Type B pancreatic cell (in vitro differentiated cells): ENCODE measurements around the gene ZNF513. TPM values are rescaled to one million over a fixed set of nuclear protein-coding genes. Genes with fewer than 3 reads are reported as not detected.
"Not testable (repeated sequence)": the region's sequence is repeated elsewhere in the genome, so short reads cannot be mapped to it uniquely, and the experiment has no call there.

Source experiments
- DNase-seq: peaks from one replicate; pipeline ENCODE4 v3.0.0; 2021; ENCODE audit warnings: mixed read lengths; ENCODE audit not compliant: unreplicated experiment; ENCODE audit errors: extremely low spot score
- H3K27ac Mint-ChIP-seq: 2 replicates; pipeline ENCODE4 v1.8.0; 2021; ENCODE audit warnings: mild to moderate bottlenecking, mixed read lengths
- H3K27me3 Mint-ChIP-seq: 2 replicates; pipeline ENCODE4 v1.8.0; 2021; ENCODE audit warnings: mixed read lengths
- H3K36me3 Mint-ChIP-seq: 2 replicates; pipeline ENCODE4 v1.8.0; 2021; ENCODE audit warnings: mixed read lengths
- H3K4me1 Mint-ChIP-seq: one replicate; pipeline ENCODE4 v1.8.0; 2021; ENCODE audit warnings: mixed read lengths; ENCODE audit not compliant: unreplicated experiment
- H3K4me3 Mint-ChIP-seq: 2 replicates; pipeline ENCODE4 v1.8.0; 2021; ENCODE audit warnings: mild to moderate bottlenecking, mixed read lengths
- H3K9me3 Mint-ChIP-seq: 2 replicates; pipeline ENCODE4 v1.8.0; 2021; ENCODE audit warnings: mixed read lengths
- CTCF ChIP-seq: fragments of 200-600 bp; sonication (generic); conservative IDR thresholded peaks from 2 replicates; pipeline ENCODE4 v1.5.0; 2021; ENCODE audit warnings: antibody characterized with exemption, mild to moderate bottlenecking
- long read RNA-seq: library from polyadenylated mRNA; unstranded; transcript quantifications from one replicate; pipeline ENCODE4 v2.0.0, GENCODE V29; 2020
- total RNA-seq: library from RNA; stranded (reverse); gene quantifications from 2 replicates; pipeline ENCODE4 v1.2.1, GENCODE V29; 2021; ENCODE audit warnings: low replicate concordance

Gene ZNF513, protein sequence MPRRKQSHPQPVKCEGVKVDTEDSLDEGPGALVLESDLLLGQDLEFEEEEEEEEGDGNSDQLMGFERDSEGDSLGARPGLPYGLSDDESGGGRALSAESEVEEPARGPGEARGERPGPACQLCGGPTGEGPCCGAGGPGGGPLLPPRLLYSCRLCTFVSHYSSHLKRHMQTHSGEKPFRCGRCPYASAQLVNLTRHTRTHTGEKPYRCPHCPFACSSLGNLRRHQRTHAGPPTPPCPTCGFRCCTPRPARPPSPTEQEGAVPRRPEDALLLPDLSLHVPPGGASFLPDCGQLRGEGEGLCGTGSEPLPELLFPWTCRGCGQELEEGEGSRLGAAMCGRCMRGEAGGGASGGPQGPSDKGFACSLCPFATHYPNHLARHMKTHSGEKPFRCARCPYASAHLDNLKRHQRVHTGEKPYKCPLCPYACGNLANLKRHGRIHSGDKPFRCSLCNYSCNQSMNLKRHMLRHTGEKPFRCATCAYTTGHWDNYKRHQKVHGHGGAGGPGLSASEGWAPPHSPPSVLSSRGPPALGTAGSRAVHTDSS
- total RNA-seq: 25.3 and 25.9 TPM in 2 replicates
- long read RNA-seq: 0 reads

GRCh38 chr2:27380626-27381545 lies at the start of gene ZNF513:
Gene ZNF513, minus strand, starts transcription at chr2:27380734. Its CDS starts 208 bp downstream, at chr2:27380526.
- peaks cover 24% of the 10 kb centered on the region for H3K4me1 Mint-ChIP-seq
- H3K4me3 Mint-ChIP-seq: peak within 1 kb of the TSS; percentile 88
- no peaks in the 10 kb centered on the region for H3K27me3 Mint-ChIP-seq
- no peaks in the 10 kb centered on the region for H3K9me3 Mint-ChIP-seq
- H3K36me3 Mint-ChIP-seq: peaks cover 26% of the 10 kb centered on the region
- H3K27ac Mint-ChIP-seq: peak within 1 kb of the TSS; percentile 97
- no peak for TF ChIP-seq CTCF
- peak; percentile 96 for DNase-seq

- peak; percentile 86 for DNase-seq
- H3K27ac Mint-ChIP-seq: peak overlapping the region; percentile 91
- peaks cover 25% of the 10 kb centered on the region for H3K4me1 Mint-ChIP-seq
- H3K4me3 Mint-ChIP-seq: peak overlapping the region; percentile 98
- H3K9me3 Mint-ChIP-seq: no peaks in the 10 kb centered on the region
- no peak for TF ChIP-seq CTCF
- H3K27me3 Mint-ChIP-seq: no peaks in the 10 kb centered on the region
- peaks cover 6% of the 10 kb centered on the region for H3K36me3 Mint-ChIP-seq
These were observed 48.5 kb upstream of the ZNF513 start for GRCh38 chr2:27428978-27429541.

GRCh38 chr2:27428213-27428977 lies 47.9 kb upstream of the ZNF513 start, which contains the start of gene NRBP1:
Gene NRBP1, plus strand, starts transcription at chr2:27428631. Its CDS starts 4,643 bp downstream, at chr2:27433274.
- Mint-ChIP-seq H3K4me3 (peak within 1 kb of the TSS; percentile 98), H3K27me3 (no peaks in the 10 kb centered on the region), H3K9me3 (no peaks in the 10 kb centered on the region), H3K4me1 (peaks cover 25% of the 10 kb centered on the region), H3K36me3 (peaks cover 2% of the 10 kb centered on the region), H3K27ac (peak within 1 kb of the TSS; percentile 98)
- peak; percentile 13 for TF ChIP-seq CTCF
- peak; percentile 92 for DNase-seq

- H3K27me3 Mint-ChIP-seq: no peaks in the 10 kb centered on the region
- H3K4me1 Mint-ChIP-seq: peaks cover 25% of the 10 kb centered on the region
- DNase-seq: no peak
- H3K27ac Mint-ChIP-seq: peak overlapping the region; percentile 98
- no peak for TF ChIP-seq CTCF
- H3K9me3 Mint-ChIP-seq: no peaks in the 10 kb centered on the region
- no peaks in the 10 kb centered on the region for H3K36me3 Mint-ChIP-seq
- peak overlapping the region; percentile 96 for H3K4me3 Mint-ChIP-seq
These were observed 47.3 kb upstream of the ZNF513 start for GRCh38 chr2:27427863-27428212.

- H3K27me3 Mint-ChIP-seq, H3K36me3 Mint-ChIP-seq, DNase-seq, H3K9me3 Mint-ChIP-seq, H3K27ac Mint-ChIP-seq, H3K4me3 Mint-ChIP-seq: not testable (repeated sequence)
- peaks cover 16% of the 10 kb centered on the region for H3K4me1 Mint-ChIP-seq
These were observed 44.5 kb upstream of the ZNF513 start for GRCh38 chr2:27425039-27425438.
